Endothelial cell of umbilical vein (primary cell): ENCODE results near the gene SNED1. TPM values are rescaled to one million over a fixed set of nuclear protein-coding genes. Genes with fewer than 3 reads are reported as not detected.

Experiments used
- BruUV-seq: library from RNA; stranded (reverse); fragments of 400-500 nt; replicated peaks from 2 replicates; lab custom pipeline; 2021; lab: Mats Ljungman, UMichigan
- CTCF ChIA-PET: fragments of 300-600, 350-600 bp; sonication (Branson Sonifier 250); formaldehyde crosslinking; loops from one replicate; lab custom pipeline; 2021; ENCODE audit warnings: antibody characterized with exemption, inconsistent platforms; lab: Charles Lee
- POLR2A ChIA-PET: fragments of 300-600, 350-600 bp; sonication (Branson Sonifier 250); formaldehyde crosslinking; loops from one replicate; lab custom pipeline; 2021; ENCODE audit warnings: antibody characterized with exemption, inconsistent platforms; lab: Charles Lee
- DNase-seq: peaks from one replicate; pipeline ENCODE4 v3.0.0-alpha.2; 2011; ENCODE audit warnings: low read depth, low spot score
- FAIRE-seq: peaks from 2 replicates; lab custom pipeline; 2011; peaks lifted over from hg19 to GRCh38; lab: Jason Lieb, UNC
- H2AFZ ChIP-seq: 2 replicates; pipeline ENCODE4 v1.6.0; 2012; ENCODE audit warnings: low read depth, low read length, control low read depth, inconsistent platforms
- H3K27ac ChIP-seq: 2 replicates; pipeline ENCODE4 v1.5.1; 2011; ENCODE audit warnings: low read depth, mild to moderate bottlenecking, control low read depth, low read length, moderate library complexity; ENCODE audit not compliant: insufficient read depth
- H3K27me3 ChIP-seq, 2 experiments: 2 replicates each; pipeline versions ENCODE4 v1.6.0 to v1.6.1; 2011; ENCODE audit warnings: low read length in 2 of 2, mixed read lengths in 1 of 2; ENCODE audit not compliant: control insufficient read depth in 2 of 2, insufficient read depth in 2 of 2
- H3K36me3 ChIP-seq, 2 experiments: 2 replicates in 1 of 2; 3 replicates in 1 of 2; pipeline ENCODE4 v1.5.1; 2011; ENCODE audit warnings: low read length in 2 of 2, mild to moderate bottlenecking in 1 of 2, moderate library complexity in 1 of 2; ENCODE audit not compliant: control insufficient read depth in 2 of 2, insufficient read depth in 2 of 2; ENCODE audit errors: extremely low read depth in 1 of 2
- H3K4me1 ChIP-seq: 3 replicates; pipeline ENCODE4 v1.5.1; 2011; ENCODE audit warnings: mild to moderate bottlenecking, low read length; ENCODE audit not compliant: control insufficient read depth, insufficient read depth; ENCODE audit errors: extremely low read depth
- H3K4me2 ChIP-seq: 2 replicates; pipeline ENCODE4 v1.6.1; 2011; ENCODE audit warnings: low read length, control low read depth, mixed read lengths; ENCODE audit not compliant: insufficient read depth
- H3K4me3 ChIP-seq, 3 experiments: fragments of 200-600 bp in 1 of 3; sonication (generic), shearing (Covaris generic) in 1 of 3; replicated peaks in 1 of 3; 2 replicates each; pipeline ENCODE4 v1.5.1; 2011 to 2016; ENCODE audit warnings: control low read depth in 3 of 3, low read length in 3 of 3, mild to moderate bottlenecking in 2 of 3, inconsistent platforms in 1 of 3, low read depth in 1 of 3, moderate library complexity in 1 of 3; ENCODE audit not compliant: insufficient read depth in 1 of 3
- H3K79me2 ChIP-seq: 2 replicates; pipeline ENCODE4 v1.6.0; 2012; ENCODE audit warnings: low read length, inconsistent platforms; ENCODE audit not compliant: control insufficient read depth, insufficient read depth
- H3K9ac ChIP-seq: replicated peaks from 2 replicates; pipeline ENCODE3; 2011; ENCODE audit warnings: low read length, control low read depth; ENCODE audit not compliant: insufficient read depth; ENCODE audit errors: extremely low read depth
- H3K9me1 ChIP-seq: replicated peaks from 3 replicates; pipeline ENCODE4 v1.6.0; 2011; ENCODE audit warnings: mild to moderate bottlenecking, low read length; ENCODE audit not compliant: control insufficient read depth, insufficient read depth; ENCODE audit errors: extremely low read depth
- H3K9me3 ChIP-seq: replicated peaks from 2 replicates; pipeline ENCODE4 v1.5.1; 2012; ENCODE audit warnings: low read length, inconsistent platforms; ENCODE audit not compliant: control insufficient read depth, insufficient read depth
- H4K20me1 ChIP-seq: replicated peaks from 2 replicates; pipeline ENCODE3; 2011; ENCODE audit warnings: mild to moderate bottlenecking, low read length; ENCODE audit not compliant: control insufficient read depth, insufficient read depth; ENCODE audit errors: extremely low read depth
- CTCF ChIP-seq, 2 donors: IDR thresholded peaks; 1 replicate in 1 of 2; 2 replicates in 1 of 2; pipeline ENCODE4 v1.5.1; 2011; ENCODE audit warnings: low read length in 2 of 2, mild to moderate bottlenecking in 2 of 2, moderate library complexity in 2 of 2, control low read depth in 1 of 2, inconsistent platforms in 1 of 2, low read depth in 1 of 2; ENCODE audit not compliant: insufficient read depth in 1 of 2; ENCODE audit errors: extremely low read depth in 1 of 2
- EZH2 ChIP-seq: IDR thresholded peaks from 2 replicates; pipeline ENCODE4 v1.6.1; 2012; ENCODE audit warnings: borderline replicate concordance, low read depth, mild to moderate bottlenecking, moderate library complexity, low read length, inconsistent platforms; ENCODE audit not compliant: severe bottlenecking
- FOS ChIP-seq: IDR thresholded peaks from 2 replicates; pipeline ENCODE4 v1.6.1; 2011; ENCODE audit warnings: mild to moderate bottlenecking, low read length, moderate library complexity, borderline replicate concordance; ENCODE audit not compliant: insufficient read depth
- GATA2 ChIP-seq: IDR thresholded peaks from 2 replicates; pipeline ENCODE4 v1.7.0; 2011; ENCODE audit warnings: low read depth, mild to moderate bottlenecking, moderate library complexity, mixed read lengths, low read length; ENCODE audit not compliant: insufficient read length, insufficient read depth
- JUN ChIP-seq: IDR thresholded peaks from 2 replicates; pipeline ENCODE4 v1.6.1; 2011; ENCODE audit warnings: borderline replicate concordance, low read depth; ENCODE audit not compliant: insufficient read length, insufficient read depth
- MAX ChIP-seq: IDR thresholded peaks from 2 replicates; pipeline ENCODE4 v1.6.1; 2011; ENCODE audit not compliant: insufficient read depth, insufficient read length
- MYC ChIP-seq: IDR thresholded peaks from one replicate; pipeline ENCODE4 v1.6.1; 2011; ENCODE audit warnings: mild to moderate bottlenecking, low read depth, low read length
- POLR2A ChIP-seq: IDR thresholded peaks from 2 replicates; pipeline ENCODE4 v1.6.1; 2012; ENCODE audit warnings: low read depth, mild to moderate bottlenecking, control low read depth, low read length
- POLR2AphosphoS5 ChIP-seq: IDR thresholded peaks from 2 replicates; pipeline ENCODE4 v1.6.1; 2012; ENCODE audit warnings: low read depth, mild to moderate bottlenecking, control low read depth, low read length, moderate library complexity; ENCODE audit not compliant: insufficient read depth
- dilution Hi-C: fragments of 300-500 bp; cut with MboI; formaldehyde crosslinking; loops from one replicate; pipeline ENCODE4 v1.15.0; 2019; ENCODE audit warnings: low sequenced_read_pairs; ENCODE audit not compliant: extremely low pct_ligation_motif_present
- intact Hi-C: fragments of 100-400 bp; cut with micrococcal nuclease; formaldehyde crosslinking; loops from one replicate; pipeline ENCODE4 v1.10.0; 2022
- polyA plus RNA-seq, 4 experiments: library from polyadenylated mRNA; depleted of rRNA in 3 of 4; stranded (reverse) in 3 of 4; unstranded in 1 of 4; fragments of >200 nt; gene quantifications; 2 replicates each; pipeline versions ENCODE4 v1.2.1 to v1.2.3, GENCODE V29; 2011 to 2012; ENCODE audit warnings: missing spikeins in 1 of 4
- total RNA-seq: library from RNA; stranded (reverse); gene quantifications from 2 replicates; pipeline ENCODE4 v1.2.3, GENCODE V29; 2021

The SNED1 gene
- total and polyA plus RNA-seq, 2 donors (not counting 3 experiments of a cell fraction or from before 2014, with no cell fraction given): 14.1 to 17.2 TPM

GRCh38 chr2:241099246-241099645, 100.8 kb downstream of the SNED1 start:
- H3K27ac ChIP-seq: no peak overlapping the region
- H3K9ac ChIP-seq: no peak overlapping the region
- no peak overlapping the region for H3K4me2 ChIP-seq
- DNase-seq (no peak), FAIRE-seq (no peak)
- H3K79me2 ChIP-seq: peaks cover 22% of the 10 kb centered on the region
- TF ChIP-seq POLR2A (no peak), MYC (no peak), CTCF (IDR thresholded peaks at IDR 0.05; ENCODE audit: extremely low read depth in 1 of 2, insufficient read depth in 1 of 2, low read depth in 1 of 2, low read length in 2 of 2) (no peak), JUN (no peak), MAX (no peak), GATA2 (no peak), POLR2AphosphoS5 (no peak), EZH2 (no peak), FOS (no peak)
- intact Hi-C loops: no loop called here
- H3K9me3 ChIP-seq: no peaks in the 10 kb centered on the region
- H3K27me3 ChIP-seq: no peaks in the 10 kb centered on the region
- ChIA-PET POLR2A (no interaction called here), CTCF (interaction anchor here (2.6 kb wide), 1 partner anchor 21 kb away, joined by 11 read pairs; no protein-coding TSS in a partner anchor)
- no TSS peak for BruUV-seq
- H3K4me1 ChIP-seq: peaks cover 12% of the 10 kb centered on the region
- no peaks in the 10 kb centered on the region for H4K20me1 ChIP-seq
- no peaks in the 10 kb centered on the region for H3K9me1 ChIP-seq
- no peak overlapping the region for H3K4me3 ChIP-seq
- H3K36me3 ChIP-seq: peaks cover 2 to 6% of the 10 kb centered on the region in 2 experiments
- no peak overlapping the region for H2AFZ ChIP-seq
- dilution Hi-C loops: no loop called here
